ENCODE measurements around the gene HRNR. TPM values are rescaled to one million over a fixed set of nuclear protein-coding genes. Genes with fewer than 3 reads are reported as not detected.

Gene HRNR
- total RNA-seq, 1 donor from 2014 or later = not detected

- H3K4me1 Mint-ChIP-seq = no peaks in the 10 kb centered on the region
- H3K36me3 Mint-ChIP-seq = no peaks in the 10 kb centered on the region
- H3K27ac Mint-ChIP-seq = no peak overlapping the region
- peak; percentile 56 for TF ChIP-seq CTCF (IDR thresholded peaks at IDR 0.05; ENCODE audit: unreplicated experiment)
- no peak overlapping the region for H3K4me3 Mint-ChIP-seq
- DNase-seq (ENCODE audit: low spot score in 2 of 2, unreplicated experiment in 2 of 2) = no peak
- no peaks in the 10 kb centered on the region for H3K27me3 Mint-ChIP-seq (ENCODE audit: low read depth)
- H3K9me3 Mint-ChIP-seq = peaks cover 31% of the 10 kb centered on the region
Observed at GRCh38 chr1:152185544-152186391, 38.2 kb downstream of the HRNR start.

- TF ChIP-seq CTCF (IDR thresholded peaks at IDR 0.05; ENCODE audit: unreplicated experiment) = no peak
- Mint-ChIP-seq H3K4me3 (no peak overlapping the region), H3K4me1 (no peaks in the 10 kb centered on the region), H3K9me3 (peaks cover 32% of the 10 kb centered on the region), H3K27me3 (ENCODE audit: low read depth) (no peaks in the 10 kb centered on the region), H3K27ac (no peak overlapping the region), H3K36me3 (no peaks in the 10 kb centered on the region)
- no peak for DNase-seq (ENCODE audit: low spot score in 2 of 2, unreplicated experiment in 2 of 2)
Observed at GRCh38 chr1:152182944-152183361, 41.0 kb downstream of the HRNR start.

GRCh38 chr1:152182431-152182830 lies 41.6 kb downstream of the HRNR start:
- no peak for DNase-seq (ENCODE audit: low spot score in 2 of 2, unreplicated experiment in 2 of 2)
- Mint-ChIP-seq H3K27me3 (ENCODE audit: low read depth) (no peaks in the 10 kb centered on the region), H3K27ac (no peak overlapping the region), H3K4me1 (no peaks in the 10 kb centered on the region), H3K4me3 (no peak overlapping the region), H3K9me3 (peaks cover 32% of the 10 kb centered on the region), H3K36me3 (no peaks in the 10 kb centered on the region)
- no peak for TF ChIP-seq CTCF (IDR thresholded peaks at IDR 0.05; ENCODE audit: unreplicated experiment)

GRCh38 chr1:152179566-152179965 lies 44.4 kb downstream of the HRNR start:
- H3K36me3 Mint-ChIP-seq = no peaks in the 10 kb centered on the region
- no peak for DNase-seq (ENCODE audit: low spot score in 2 of 2, unreplicated experiment in 2 of 2)
- H3K27me3 Mint-ChIP-seq (ENCODE audit: low read depth) = no peaks in the 10 kb centered on the region
- H3K4me1 Mint-ChIP-seq = no peaks in the 10 kb centered on the region
- TF ChIP-seq CTCF (IDR thresholded peaks at IDR 0.05; ENCODE audit: unreplicated experiment) = no peak
- no peak overlapping the region for H3K4me3 Mint-ChIP-seq
- peaks cover 46% of the 10 kb centered on the region for H3K9me3 Mint-ChIP-seq
- no peak overlapping the region for H3K27ac Mint-ChIP-seq

GRCh38 chr1:152170287-152170905 lies 53.6 kb downstream of the HRNR start:
- Mint-ChIP-seq H3K9me3 (peaks cover 85% of the 10 kb centered on the region), H3K36me3 (no peaks in the 10 kb centered on the region), H3K27ac (no peak overlapping the region), H3K4me3 (no peak overlapping the region), H3K4me1 (no peaks in the 10 kb centered on the region), H3K27me3 (ENCODE audit: low read depth) (no peaks in the 10 kb centered on the region)
- no peak for TF ChIP-seq CTCF (IDR thresholded peaks at IDR 0.05; ENCODE audit: unreplicated experiment)
- no peak for DNase-seq (ENCODE audit: low spot score in 2 of 2, unreplicated experiment in 2 of 2)

Data from mesothelial cell of epicardium (in vitro differentiated cells).